Endothelial cell (in vitro differentiated cells): ENCODE measurements around the gene CYTH4. TPM values are rescaled to one million over a fixed set of nuclear protein-coding genes. Genes with fewer than 3 reads are reported as not detected.

Source experiments
- DNase-seq: peaks from one replicate; pipeline ENCODE4 v3.0.0; 2021; ENCODE audit warnings: low spot score
- H3K27ac Mint-ChIP-seq: one replicate; pipeline ENCODE4 v1.8.0; 2021; ENCODE audit warnings: mixed read lengths, inconsistent platforms; ENCODE audit not compliant: unreplicated experiment
- H3K27me3 Mint-ChIP-seq: one replicate; pipeline ENCODE4 v1.8.0; 2021; ENCODE audit warnings: mild to moderate bottlenecking, moderate library complexity, mixed read lengths, inconsistent platforms; ENCODE audit not compliant: unreplicated experiment
- H3K36me3 Mint-ChIP-seq: one replicate; pipeline ENCODE4 v1.8.0; 2021; ENCODE audit warnings: mild to moderate bottlenecking, low read depth, mixed read lengths, inconsistent platforms; ENCODE audit not compliant: unreplicated experiment
- H3K4me1 Mint-ChIP-seq: one replicate; pipeline ENCODE4 v1.8.0; 2021; ENCODE audit warnings: mild to moderate bottlenecking, mixed read lengths, inconsistent platforms; ENCODE audit not compliant: unreplicated experiment
- H3K4me3 Mint-ChIP-seq: one replicate; pipeline ENCODE4 v1.8.0; 2021; ENCODE audit warnings: mild to moderate bottlenecking, mixed read lengths, inconsistent platforms; ENCODE audit not compliant: unreplicated experiment
- H3K9me3 Mint-ChIP-seq: one replicate; pipeline ENCODE4 v1.8.0; 2021; ENCODE audit warnings: mixed read lengths, inconsistent platforms; ENCODE audit not compliant: unreplicated experiment
- CTCF ChIP-seq: fragments of 200-600 bp; sonication (generic); IDR thresholded peaks from one replicate; pipeline ENCODE4 v1.5.0; 2021; ENCODE audit warnings: antibody characterized with exemption; ENCODE audit not compliant: unreplicated experiment
- total RNA-seq: library from RNA; stranded (reverse); fragmentation: NEBNext Ultra II Directional; extraction: Animal tissue kit (Norgen Biotek cat#: 25700); gene quantifications from one replicate; pipeline ENCODE4 v1.2.1, GENCODE V29; 2021; ENCODE audit not compliant: unreplicated experiment

CYTH4 gene
- total RNA-seq, 1 donor from 2014 or later = 0.33 TPM

- no peak for TF ChIP-seq CTCF
- H3K4me1 Mint-ChIP-seq = no peaks in the 10 kb centered on the region
- no peak overlapping the region for H3K27ac Mint-ChIP-seq
- no peaks in the 10 kb centered on the region for H3K36me3 Mint-ChIP-seq
- peaks cover 15% of the 10 kb centered on the region for H3K27me3 Mint-ChIP-seq
- DNase-seq = no peak
- H3K9me3 Mint-ChIP-seq = no peaks in the 10 kb centered on the region
- H3K4me3 Mint-ChIP-seq = no peak overlapping the region
These were observed 51.6 kb downstream of the CYTH4 start for GRCh38 chr22:37333724-37334460.

- no peaks in the 10 kb centered on the region for H3K36me3 Mint-ChIP-seq
- no peak for TF ChIP-seq CTCF
- H3K4me1 Mint-ChIP-seq = no peaks in the 10 kb centered on the region
- no peak overlapping the region for H3K27ac Mint-ChIP-seq
- H3K9me3 Mint-ChIP-seq = no peaks in the 10 kb centered on the region
- no peak for DNase-seq
- H3K4me3 Mint-ChIP-seq = no peak overlapping the region
- peaks cover 16% of the 10 kb centered on the region for H3K27me3 Mint-ChIP-seq
These were observed 52.2 kb downstream of the CYTH4 start for GRCh38 chr22:37334461-37334858.

GRCh38 chr22:37334859-37335805 is 52.8 kb downstream of the CYTH4 start:
- H3K27ac Mint-ChIP-seq = no peak overlapping the region
- no peak for DNase-seq
- TF ChIP-seq CTCF = no peak
- peaks cover 18% of the 10 kb centered on the region for H3K27me3 Mint-ChIP-seq
- no peaks in the 10 kb centered on the region for H3K9me3 Mint-ChIP-seq
- no peak overlapping the region for H3K4me3 Mint-ChIP-seq
- no peaks in the 10 kb centered on the region for H3K4me1 Mint-ChIP-seq
- H3K36me3 Mint-ChIP-seq = no peaks in the 10 kb centered on the region

- Mint-ChIP-seq H3K4me1 (no peaks in the 10 kb centered on the region), H3K9me3 (no peaks in the 10 kb centered on the region), H3K36me3 (no peaks in the 10 kb centered on the region), H3K27me3 (peaks cover 18% of the 10 kb centered on the region), H3K4me3 (no peak overlapping the region), H3K27ac (no peak overlapping the region)
- DNase-seq = no peak
- no peak for TF ChIP-seq CTCF
These were observed 53.5 kb downstream of the CYTH4 start for GRCh38 chr22:37335806-37336199.
